Measurements from ENCODE around the gene S100A16.

The S100A16 gene, protein sequence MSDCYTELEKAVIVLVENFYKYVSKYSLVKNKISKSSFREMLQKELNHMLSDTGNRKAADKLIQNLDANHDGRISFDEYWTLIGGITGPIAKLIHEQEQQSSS

DNA sequence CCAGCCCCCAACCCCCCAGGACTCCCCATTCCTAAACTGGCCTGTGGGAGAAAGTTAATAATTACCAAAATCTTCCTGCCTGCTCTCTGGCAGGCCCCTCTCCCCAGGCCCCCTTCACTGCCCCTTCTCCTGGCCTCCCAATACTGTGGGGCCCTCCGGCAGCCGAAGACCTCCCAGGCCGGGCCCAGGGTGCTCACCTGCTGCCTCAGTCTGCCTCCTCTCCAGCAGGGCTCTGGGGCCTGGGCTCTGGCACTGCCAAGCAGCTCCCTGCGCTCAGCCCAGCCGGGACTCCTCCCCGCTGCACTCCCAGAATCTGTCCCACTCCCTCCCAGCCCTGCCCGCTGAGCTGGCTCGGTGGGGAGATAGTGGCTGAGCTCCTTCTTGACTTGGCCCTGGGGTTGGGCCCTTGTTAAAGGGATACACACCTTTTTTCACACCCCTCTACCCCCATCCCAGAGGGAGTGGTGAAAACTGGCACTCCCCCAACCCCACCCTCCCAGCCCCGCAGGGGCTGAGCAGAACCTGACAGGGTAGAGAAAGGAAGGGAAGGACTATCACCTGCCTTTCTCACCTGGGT is at the start of gene S100A16:
Gene S100A16 (minus strand): TSS at position 383 of the 577 bp plus-strand sequence. CDS start 4,986 bp downstream, outside the sequence.
- no peaks in the 10 kb centered on the region for H3K9me3 Mint-ChIP-seq
- H3K36me3 Mint-ChIP-seq, result no peaks in the 10 kb centered on the region
- H3K27ac Mint-ChIP-seq, result no peak within 1 kb of the TSS
- H3K27me3 Mint-ChIP-seq, result peaks cover 30% of the 10 kb centered on the region
- peaks cover 3% of the 10 kb centered on the region for H3K4me1 Mint-ChIP-seq
- H3K4me3 Mint-ChIP-seq, result no peak within 1 kb of the TSS
- CTCF ChIA-PET, result interaction anchor here (1.5 to 1.9 kb wide), 2 partner anchors 15 to 40 kb away, joined by 3 to 5 read pairs; partner anchors contain the start of gene S100A13
- no peak for DNase-seq

DNA sequence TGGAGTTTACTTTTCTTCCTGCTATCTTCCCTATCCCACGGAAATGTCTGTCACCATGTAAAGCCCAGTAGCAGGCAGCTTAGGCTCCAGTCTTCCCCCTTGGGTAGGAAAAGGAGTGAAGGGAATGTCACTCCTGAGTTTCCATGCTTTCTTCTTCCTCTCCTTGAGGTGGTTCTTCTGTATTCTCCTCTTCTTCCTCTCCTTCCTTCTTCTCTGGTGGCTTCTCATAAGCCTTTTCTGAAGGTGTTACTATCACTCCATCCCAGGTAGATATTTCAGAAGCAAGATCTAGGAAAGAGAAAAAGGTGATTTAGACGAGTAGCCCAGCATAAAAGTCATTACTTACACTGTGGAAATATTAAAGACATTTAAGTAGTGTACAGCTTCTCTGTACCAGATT is 49.3 kb upstream of the S100A16 start:
- Mint-ChIP-seq H3K27me3 (no peaks in the 10 kb centered on the region), H3K36me3 (peaks cover 59% of the 10 kb centered on the region), H3K27ac (no peak overlapping the region), H3K4me3 (no peak overlapping the region), H3K4me1 (peaks cover 20% of the 10 kb centered on the region), H3K9me3 (no peaks in the 10 kb centered on the region)
- DNase-seq, result no peak
- CTCF ChIA-PET, result interaction anchor here (1.1 kb wide), 1 partner anchor 324 kb away, joined by 3 read pairs; the partner anchor contains the start of gene RAB13

DNA sequence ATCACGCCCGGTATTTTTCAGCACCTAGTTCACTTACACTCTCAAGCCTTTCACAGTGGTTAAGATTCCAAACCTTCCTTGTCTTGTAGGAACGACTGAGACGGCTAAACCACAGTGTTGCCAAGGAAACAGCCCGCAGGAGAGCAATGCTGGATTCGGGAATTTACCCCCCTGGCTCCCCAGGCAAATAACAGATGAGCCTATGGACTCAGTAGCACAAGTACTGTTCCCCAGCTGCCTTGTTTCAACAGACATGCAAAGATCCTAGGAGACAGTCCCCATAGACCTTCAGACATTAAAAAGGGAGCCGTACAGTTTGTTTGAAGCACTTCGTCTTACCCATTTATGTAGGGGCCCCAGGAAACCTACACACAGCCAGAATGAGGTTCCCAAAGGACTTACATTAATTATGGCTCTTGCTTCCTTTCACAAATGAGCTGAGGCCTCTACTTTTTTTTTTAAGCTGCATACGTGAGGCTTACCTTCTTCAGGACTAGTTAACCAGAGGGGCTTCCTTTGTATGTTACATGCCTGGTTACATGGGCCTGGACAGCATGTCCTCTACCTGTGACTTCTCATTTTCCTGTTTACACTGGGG is 48.3 kb upstream of the S100A16 start:
- Mint-ChIP-seq H3K27me3 (no peaks in the 10 kb centered on the region), H3K27ac (no peak overlapping the region), H3K36me3 (peaks cover 49% of the 10 kb centered on the region), H3K4me1 (peaks cover 20% of the 10 kb centered on the region), H3K9me3 (no peaks in the 10 kb centered on the region), H3K4me3 (no peak overlapping the region)
- no peak for DNase-seq
- CTCF ChIA-PET, result interaction anchor here (1.1 to 1.2 kb wide), 2 partner anchors 128 to 325 kb away, joined by 3 to 4 read pairs; partner anchors contain the start of gene RAB13

DNA sequence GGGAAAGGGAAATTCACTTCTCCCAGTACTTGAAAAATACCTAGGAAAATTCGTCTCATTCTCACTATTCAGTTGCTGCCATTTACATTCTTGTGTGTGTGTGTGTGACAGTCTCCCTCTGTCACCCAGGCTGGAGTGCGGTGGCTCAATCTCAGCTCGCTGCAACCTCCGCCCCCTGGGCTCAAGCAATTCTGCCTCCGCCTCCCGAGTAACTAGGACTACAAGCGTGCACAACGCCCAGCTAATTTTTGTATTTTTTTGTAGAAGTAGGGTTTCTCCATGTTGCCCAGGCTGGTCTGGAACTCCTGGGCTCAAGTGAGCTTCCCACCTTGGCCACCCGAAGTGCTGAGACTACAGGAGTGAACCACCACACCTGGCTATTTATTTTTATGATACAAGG is 46.7 kb upstream of the S100A16 start:
- peak overlapping the region; percentile 97 for H3K4me3 Mint-ChIP-seq
- peaks cover 34% of the 10 kb centered on the region for H3K36me3 Mint-ChIP-seq
- H3K9me3 Mint-ChIP-seq, result no peaks in the 10 kb centered on the region
- no peaks in the 10 kb centered on the region for H3K27me3 Mint-ChIP-seq
- peak overlapping the region; percentile 42 for H3K27ac Mint-ChIP-seq
- CTCF ChIA-PET, result interaction anchor here (0.6 to 2.2 kb wide), 4 partner anchors 16 to 307 kb away, joined by 3 to 9 read pairs (median 3); no protein-coding TSS in a partner anchor
- H3K4me1 Mint-ChIP-seq, result peaks cover 21% of the 10 kb centered on the region
- DNase-seq, result no peak

DNA sequence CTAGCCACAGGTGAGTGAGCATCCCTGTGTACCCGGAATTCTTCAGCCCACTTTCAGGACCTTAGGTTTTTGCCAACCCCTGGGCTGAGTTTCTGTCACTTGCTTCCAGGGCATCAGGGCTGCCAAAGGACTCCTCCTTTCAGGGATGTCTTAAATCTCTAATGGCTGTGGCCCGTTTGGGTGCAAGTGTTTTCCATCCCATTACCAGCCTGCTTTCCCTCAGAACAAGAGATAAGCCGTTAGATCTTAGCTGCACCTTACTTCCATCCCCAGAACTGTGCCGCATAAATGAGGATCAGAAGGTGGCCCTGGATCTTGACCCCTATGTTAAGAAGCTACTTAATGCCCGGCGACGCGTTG is 46.2 kb upstream of the S100A16 start:
- CTCF ChIA-PET, result interaction anchor here (0.9 to 2.2 kb wide), 2 partner anchors 148 to 307 kb away, joined by 3 to 9 read pairs; no protein-coding TSS in a partner anchor
- H3K36me3 Mint-ChIP-seq, result peaks cover 32% of the 10 kb centered on the region

DNA sequence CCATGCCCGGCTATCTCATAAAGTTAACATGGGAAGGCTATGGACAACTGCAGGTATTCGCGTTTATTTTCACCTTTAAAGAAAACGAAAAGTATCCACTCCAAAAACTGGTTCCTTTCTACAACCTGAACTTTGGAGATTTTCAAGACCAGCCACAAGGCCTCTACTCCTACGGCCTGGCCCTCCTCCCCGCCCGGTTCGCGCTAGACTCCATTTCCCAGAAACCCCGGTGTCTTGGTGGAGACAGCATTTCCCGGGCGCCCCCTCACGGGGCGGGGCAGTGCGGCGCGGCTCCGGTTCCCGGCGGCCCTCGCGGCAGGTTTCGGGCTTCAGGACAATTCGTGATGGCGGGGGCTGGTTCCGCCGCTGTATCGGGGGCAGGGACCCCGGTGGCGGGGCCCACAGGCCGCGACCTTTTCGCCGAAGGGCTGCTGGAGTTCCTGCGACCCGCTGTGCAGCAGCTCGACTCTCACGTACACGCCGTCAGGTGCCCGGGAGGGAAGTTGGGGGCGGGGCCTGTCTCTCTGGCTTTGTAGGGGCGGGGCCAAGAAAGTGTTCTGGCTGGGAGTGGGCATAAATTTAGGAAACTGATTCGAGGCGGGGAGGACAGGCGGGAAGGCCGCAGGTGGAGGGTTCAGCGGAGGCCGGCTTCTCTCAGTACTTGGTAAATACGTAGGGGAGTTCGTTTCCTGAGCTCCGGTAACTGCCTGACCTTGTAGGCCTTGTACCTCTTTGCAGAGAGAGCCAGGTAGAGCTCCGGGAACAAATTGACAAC is 45.6 kb upstream of the S100A16 start, which contains the start of gene SNAPIN:
Gene SNAPIN (plus strand): TSS at position 304 of the 775 bp plus-strand sequence. CDS start 41 bp downstream, at position 345.
- Mint-ChIP-seq H3K4me3 (peak within 1 kb of the TSS; percentile 97), H3K9me3 (no peaks in the 10 kb centered on the region), H3K4me1 (peaks cover 21% of the 10 kb centered on the region), H3K36me3 (peaks cover 28% of the 10 kb centered on the region), H3K27me3 (no peaks in the 10 kb centered on the region), H3K27ac (peak within 1 kb of the TSS; percentile 91)
- CTCF ChIA-PET, result interaction anchor here (0.9 to 2.2 kb wide), 2 partner anchors 148 to 306 kb away, joined by 3 to 9 read pairs; no protein-coding TSS in a partner anchor
- DNase-seq, result peak; percentile 95

More for the DNA sequence above, 46.2 kb upstream of the S100A16 start:
- peak overlapping the region; percentile 91 for H3K27ac Mint-ChIP-seq
- H3K9me3 Mint-ChIP-seq, result no peaks in the 10 kb centered on the region
- peak overlapping the region; percentile 97 for H3K4me3 Mint-ChIP-seq
- peaks cover 21% of the 10 kb centered on the region for H3K4me1 Mint-ChIP-seq
- H3K27me3 Mint-ChIP-seq, result no peaks in the 10 kb centered on the region
- DNase-seq, result no peak

- CTCF ChIA-PET, result interaction anchor here (1.0 kb wide), 1 partner anchor 83 kb away, joined by 3 read pairs; no protein-coding TSS in a partner anchor
- no peak overlapping the region for H3K4me3 Mint-ChIP-seq
- no peaks in the 10 kb centered on the region for H3K27me3 Mint-ChIP-seq
- H3K4me1 Mint-ChIP-seq, result peaks cover 18% of the 10 kb centered on the region
- peaks cover 5% of the 10 kb centered on the region for H3K36me3 Mint-ChIP-seq
- DNase-seq, result no peak
- H3K9me3 Mint-ChIP-seq, result no peaks in the 10 kb centered on the region
- no peak overlapping the region for H3K27ac Mint-ChIP-seq
Measured at GRCh38 chr1:153655333-153655732, 42.4 kb upstream of the S100A16 start.

DNA sequence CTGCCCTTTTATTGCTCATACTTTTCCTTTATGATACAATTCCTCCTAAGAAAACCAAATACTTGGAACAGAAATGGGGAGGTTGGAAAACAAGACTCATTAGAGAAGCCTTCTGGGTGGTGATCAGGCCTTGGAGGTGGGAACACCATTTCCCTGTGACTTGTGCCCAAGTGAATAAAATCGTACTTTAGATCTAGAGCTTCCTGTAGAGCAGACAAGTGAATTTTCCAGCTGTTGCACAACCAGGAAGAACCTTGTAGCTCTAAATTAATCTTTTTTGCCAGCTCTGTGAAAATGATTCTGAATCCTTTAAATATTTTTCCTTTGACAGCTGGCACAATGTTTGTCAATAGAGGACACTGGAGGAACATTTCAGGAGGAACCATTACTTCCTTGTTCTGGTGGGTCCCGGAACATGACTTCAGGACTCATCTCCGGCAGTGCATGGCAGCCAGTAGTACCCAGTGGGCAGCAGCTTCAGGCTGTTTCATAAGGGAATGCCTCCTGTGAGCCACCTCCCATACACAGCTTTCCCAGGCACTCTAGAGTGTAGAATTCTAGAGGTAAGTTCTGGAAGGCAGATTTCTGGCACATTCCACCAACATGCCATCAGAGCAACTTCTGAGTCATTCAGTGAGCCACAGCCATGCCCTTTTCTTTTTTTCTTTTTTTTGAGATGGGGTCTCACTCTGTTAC is 40.0 kb upstream of the S100A16 start:
- no peak for DNase-seq
- peaks cover 6% of the 10 kb centered on the region for H3K36me3 Mint-ChIP-seq
- H3K4me1 Mint-ChIP-seq, result peaks cover 28% of the 10 kb centered on the region
- no peaks in the 10 kb centered on the region for H3K27me3 Mint-ChIP-seq
- no peak overlapping the region for H3K4me3 Mint-ChIP-seq
- H3K9me3 Mint-ChIP-seq, result no peaks in the 10 kb centered on the region
- CTCF ChIA-PET, result no interaction called here
- no peak overlapping the region for H3K27ac Mint-ChIP-seq

DNA sequence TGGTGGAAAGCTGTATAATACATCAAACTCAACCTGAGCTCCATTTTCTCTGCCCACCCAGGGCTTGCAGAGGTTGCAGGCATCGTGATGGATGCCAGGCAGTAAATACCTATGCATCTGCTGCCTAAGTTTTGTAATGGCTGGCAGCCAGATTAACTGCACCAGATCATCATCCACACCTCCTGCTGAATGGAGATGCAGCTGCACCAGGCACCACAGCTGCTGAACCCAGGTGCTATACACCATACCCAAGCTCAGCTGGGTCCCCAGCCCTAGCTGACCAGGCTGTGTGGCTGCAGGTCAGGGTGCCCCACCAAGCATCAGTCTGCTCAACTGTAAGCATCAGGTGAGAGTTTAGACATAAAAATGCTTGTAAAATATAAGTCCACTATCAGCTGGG is 38.8 kb upstream of the S100A16 start:
- Mint-ChIP-seq H3K9me3 (no peaks in the 10 kb centered on the region), H3K4me3 (no peak overlapping the region), H3K36me3 (peaks cover 15% of the 10 kb centered on the region), H3K4me1 (peaks cover 35% of the 10 kb centered on the region), H3K27me3 (no peaks in the 10 kb centered on the region), H3K27ac (no peak overlapping the region)
- no peak for DNase-seq
- CTCF ChIA-PET, result no interaction called here

- no peaks in the 10 kb centered on the region for H3K9me3 Mint-ChIP-seq
Measured at GRCh38 chr1:153649863-153650235, 36.9 kb upstream of the S100A16 start.

GRCh38 chr1:153649137-153649862 is 36.4 kb upstream of the S100A16 start:
- Mint-ChIP-seq H3K27ac (peak overlapping the region; percentile 89), H3K27me3 (no peaks in the 10 kb centered on the region), H3K4me1 (peaks cover 57% of the 10 kb centered on the region), H3K9me3 (no peaks in the 10 kb centered on the region), H3K36me3 (peaks cover 37% of the 10 kb centered on the region), H3K4me3 (peak overlapping the region; percentile 9)
- DNase-seq, result peak; percentile 58
- CTCF ChIA-PET, result interaction anchor here (0.8 to 1.4 kb wide), 3 partner anchors 86 to 154 kb away, joined by 3 to 5 read pairs (median 3); no protein-coding TSS in a partner anchor

More at GRCh38 chr1:153649863-153650235, 36.9 kb upstream of the S100A16 start:
- no peak for DNase-seq
- Mint-ChIP-seq H3K36me3 (peaks cover 33% of the 10 kb centered on the region), H3K27me3 (no peaks in the 10 kb centered on the region), H3K4me1 (peaks cover 52% of the 10 kb centered on the region), H3K27ac (peak overlapping the region; percentile 89), H3K4me3 (no peak overlapping the region)
- CTCF ChIA-PET, result interaction anchor here (0.8 to 1.4 kb wide), 2 partner anchors 86 to 118 kb away, joined by 3 to 5 read pairs; no protein-coding TSS in a partner anchor

DNA sequence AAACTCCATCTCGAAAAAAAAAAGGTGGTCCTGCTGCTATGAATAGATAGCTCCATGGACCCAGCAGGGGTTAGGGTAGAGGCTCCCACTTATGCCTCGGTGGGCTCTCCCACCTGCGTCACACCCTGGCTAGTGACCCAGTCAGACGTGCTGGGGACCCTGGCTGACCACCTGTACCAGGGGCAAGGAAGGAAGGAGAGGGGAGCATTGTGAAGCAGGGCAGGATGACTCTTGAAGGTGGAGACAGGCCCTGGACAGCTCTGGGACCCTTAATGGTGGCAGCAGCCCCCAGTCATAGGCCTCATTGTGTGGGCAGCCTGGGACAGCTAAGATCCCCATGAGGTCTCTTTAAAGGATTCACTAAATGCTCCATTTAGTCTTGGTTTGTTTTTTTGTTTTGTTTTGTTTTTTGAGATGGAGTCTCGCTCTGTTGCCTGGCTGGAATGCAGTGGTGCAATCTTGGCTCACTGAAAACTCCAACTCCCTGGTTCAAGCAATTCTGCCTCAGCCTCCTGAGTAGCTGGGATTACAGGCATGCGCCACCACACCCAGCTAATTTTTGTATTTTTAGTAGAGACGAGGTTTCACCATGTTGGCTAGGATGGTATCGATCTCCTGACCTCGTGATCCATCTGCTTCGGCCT is 35.2 kb upstream of the S100A16 start:
- Mint-ChIP-seq H3K9me3 (no peaks in the 10 kb centered on the region), H3K27me3 (no peaks in the 10 kb centered on the region), H3K4me1 (peaks cover 69% of the 10 kb centered on the region), H3K4me3 (no peak overlapping the region), H3K27ac (no peak overlapping the region), H3K36me3 (peaks cover 49% of the 10 kb centered on the region)
- CTCF ChIA-PET, result interaction anchor here (1.0 kb wide), 1 partner anchor 153 kb away, joined by 3 read pairs; no protein-coding TSS in a partner anchor
- no peak for DNase-seq

All from activated naive CD4-positive, alpha-beta T cell treated with anti-CD3 and anti-CD28 coated beads, Interleukin-2, amount 10 ng/mL, durations not matched to agents 7 days and 5 days (primary cell).